ENCODE data around the gene OR8B2. TPM values are rescaled to one million over a fixed set of nuclear protein-coding genes. Genes with fewer than 3 reads are reported as not detected.
"Not testable (repeated sequence)": the region's sequence is repeated elsewhere in the genome, so short reads cannot be mapped to it uniquely, and the experiment has no call there.

The OR8B2 gene
- total and polyA plus RNA-seq, 12 donors, result not detected

DNA sequence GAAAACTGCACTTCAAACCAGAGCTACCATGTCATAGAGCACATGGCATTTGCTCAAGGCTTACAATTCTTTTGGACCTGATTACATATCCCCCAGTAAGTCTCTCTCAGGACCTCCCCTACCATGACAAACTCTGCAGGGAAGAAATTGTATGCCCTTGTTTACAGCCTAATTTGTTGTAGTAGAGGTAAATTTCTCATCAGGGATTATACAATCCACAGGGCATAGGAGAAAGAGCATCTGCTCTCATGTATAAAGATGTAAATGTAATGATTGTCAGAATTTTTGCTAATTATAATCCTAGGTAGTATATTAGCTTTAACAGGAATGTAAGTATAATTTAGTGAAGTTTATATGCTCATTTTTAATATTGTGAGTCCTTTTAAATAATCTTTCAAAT lies 14.6 kb upstream of the OR8B2 start, which contains the start of gene OR8B3:
TSS of gene OR8B3 (minus strand) at position 101 of the 400 bp plus-strand sequence. CDS start 1,673 bp downstream, outside the sequence.
- intact Hi-C loops (cut with DNase I), result no loop called here
- ATAC-seq (no peak), DNase-seq (no peak)
- H3K27ac ChIP-seq, result no peak within 1 kb of the TSS
- H3K4me3 ChIP-seq, result no peak within 1 kb of the TSS
- no peaks in the 10 kb centered on the region for H3K27me3 ChIP-seq
- no peaks in the 10 kb centered on the region for H3K36me3 ChIP-seq
- no peaks in the 10 kb centered on the region for H3K4me1 ChIP-seq
- TF ChIP-seq, protein P1, sequence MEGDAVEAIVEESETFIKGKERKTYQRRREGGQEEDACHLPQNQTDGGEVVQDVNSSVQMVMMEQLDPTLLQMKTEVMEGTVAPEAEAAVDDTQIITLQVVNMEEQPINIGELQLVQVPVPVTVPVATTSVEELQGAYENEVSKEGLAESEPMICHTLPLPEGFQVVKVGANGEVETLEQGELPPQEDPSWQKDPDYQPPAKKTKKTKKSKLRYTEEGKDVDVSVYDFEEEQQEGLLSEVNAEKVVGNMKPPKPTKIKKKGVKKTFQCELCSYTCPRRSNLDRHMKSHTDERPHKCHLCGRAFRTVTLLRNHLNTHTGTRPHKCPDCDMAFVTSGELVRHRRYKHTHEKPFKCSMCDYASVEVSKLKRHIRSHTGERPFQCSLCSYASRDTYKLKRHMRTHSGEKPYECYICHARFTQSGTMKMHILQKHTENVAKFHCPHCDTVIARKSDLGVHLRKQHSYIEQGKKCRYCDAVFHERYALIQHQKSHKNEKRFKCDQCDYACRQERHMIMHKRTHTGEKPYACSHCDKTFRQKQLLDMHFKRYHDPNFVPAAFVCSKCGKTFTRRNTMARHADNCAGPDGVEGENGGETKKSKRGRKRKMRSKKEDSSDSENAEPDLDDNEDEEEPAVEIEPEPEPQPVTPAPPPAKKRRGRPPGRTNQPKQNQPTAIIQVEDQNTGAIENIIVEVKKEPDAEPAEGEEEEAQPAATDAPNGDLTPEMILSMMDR (IDR thresholded peaks at IDR 0.05), result no peak
- no peaks in the 10 kb centered on the region for H3K9me3 ChIP-seq

DNA sequence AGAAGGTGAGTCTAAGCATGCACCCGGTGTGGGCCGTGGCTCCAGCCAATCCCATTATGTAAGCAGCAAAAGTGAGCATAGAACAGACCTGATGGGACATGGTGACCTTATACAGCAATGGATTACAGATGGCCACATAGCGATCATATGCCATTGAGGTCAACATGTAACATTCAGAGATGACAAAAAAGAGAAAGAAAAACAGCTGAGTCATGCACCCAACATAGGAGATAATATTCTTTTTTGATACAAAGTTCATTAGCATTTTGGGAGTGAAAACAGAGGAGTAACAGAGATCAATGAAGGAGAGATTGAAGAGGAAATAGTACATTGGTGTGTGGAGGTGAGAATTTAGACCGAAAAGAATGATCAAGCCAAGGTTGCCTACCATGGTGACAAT lies 12.5 kb upstream of the OR8B2 start:
- 89% methylated on average over 2 of the region's 4 CpGs for WGBS, 2 donors
- ATAC-seq; H3K9me3 ChIP-seq; H3K36me3 ChIP-seq; DNase-seq; H3K4me3 ChIP-seq; H3K27me3 ChIP-seq; H3K4me1 ChIP-seq; intact Hi-C loops (cut with DNase I); H3K27ac ChIP-seq: not testable (repeated sequence)

DNA sequence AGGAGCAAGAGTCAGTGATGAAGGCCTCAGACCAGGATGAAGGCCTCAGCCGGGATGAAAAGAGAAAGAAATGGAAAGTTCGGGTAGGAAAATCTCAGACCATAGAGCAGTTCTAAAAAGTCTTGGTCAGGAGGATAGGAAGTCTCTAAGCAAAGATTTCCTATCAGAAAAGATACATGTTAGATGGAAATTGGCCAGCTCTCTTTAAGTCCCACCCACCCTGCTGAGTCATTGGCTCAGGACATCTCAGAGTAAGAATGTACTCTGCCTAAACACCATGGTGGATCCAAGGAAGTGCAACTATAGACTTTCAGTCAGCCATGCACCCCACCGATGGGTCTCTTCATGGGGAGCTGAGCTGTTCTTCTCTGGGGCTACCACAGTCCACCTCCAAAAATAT lies 10.1 kb upstream of the OR8B2 start:
- WGBS, 2 donors, result 60 to 88% methylated on average over 3 of the region's 3 CpGs
- H3K4me3 ChIP-seq, result no peak overlapping the region
- TF ChIP-seq, protein P1 (IDR thresholded peaks at IDR 0.05), result no peak
- intact Hi-C loops (cut with DNase I), result no loop called here
- no peaks in the 10 kb centered on the region for H3K9me3 ChIP-seq
- ATAC-seq (no peak), DNase-seq (no peak)
- H3K4me1 ChIP-seq, result no peaks in the 10 kb centered on the region
- no peaks in the 10 kb centered on the region for H3K36me3 ChIP-seq
- H3K27ac ChIP-seq, result no peak overlapping the region
- peaks cover 0 to 4% (median 0%) of the 10 kb centered on the region in 7 donors for H3K27me3 ChIP-seq

DNA sequence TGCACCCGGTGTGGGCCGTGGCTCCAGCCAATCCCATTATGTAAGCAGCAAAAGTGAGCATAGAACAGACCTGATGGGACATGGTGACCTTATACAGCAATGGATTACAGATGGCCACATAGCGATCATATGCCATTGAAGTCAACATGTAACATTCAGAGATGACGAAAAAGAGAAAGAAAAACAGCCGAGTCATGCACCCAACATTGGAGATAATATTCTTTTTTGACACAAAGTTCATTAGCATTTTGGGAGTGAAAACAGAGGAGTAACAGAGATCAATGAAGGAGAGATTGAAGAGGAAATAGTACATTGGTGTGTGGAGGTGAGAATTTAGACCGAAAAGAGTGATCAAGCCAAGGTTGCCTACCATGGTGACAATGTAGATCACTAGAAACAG lies 1.4 kb downstream of the OR8B2 start:
- H3K27me3 ChIP-seq; DNase-seq; H3K4me1 ChIP-seq; ATAC-seq; H3K4me3 ChIP-seq; intact Hi-C loops (cut with DNase I); H3K27ac ChIP-seq; H3K9me3 ChIP-seq; H3K36me3 ChIP-seq: not testable (repeated sequence)
- 82 to 87% methylated on average over 4 of the region's 6 CpGs for WGBS, 2 donors

DNA sequence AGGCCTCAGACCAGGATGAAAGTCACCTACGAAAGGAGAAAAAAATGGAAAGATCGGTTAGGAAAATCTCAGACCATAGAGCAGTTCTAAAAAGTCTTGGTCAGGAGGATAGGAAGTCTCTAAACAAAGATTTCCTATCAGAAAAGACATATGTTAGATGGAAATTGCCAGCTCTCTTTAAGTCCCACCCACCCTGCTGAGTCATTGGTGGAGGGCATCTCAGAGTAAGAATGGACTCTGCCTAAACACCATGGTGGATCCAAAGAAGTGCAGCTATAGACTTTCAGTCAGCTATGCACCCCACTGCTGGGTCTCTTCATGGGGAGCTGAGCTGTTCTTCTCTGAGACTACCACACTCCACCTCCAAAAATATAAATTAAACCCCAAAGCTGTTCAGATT lies 3.7 kb downstream of the OR8B2 start:
- H3K4me1 ChIP-seq, result no peaks in the 10 kb centered on the region
- H3K9me3 ChIP-seq, result no peaks in the 10 kb centered on the region
- TF ChIP-seq, protein P1 (IDR thresholded peaks at IDR 0.05), result no peak
- no peak overlapping the region for H3K27ac ChIP-seq
- no peaks in the 10 kb centered on the region for H3K36me3 ChIP-seq
- H3K27me3 ChIP-seq, result no peaks in the 10 kb centered on the region
- intact Hi-C loops (cut with DNase I), result no loop called here
- WGBS, 2 donors, result 89 to 90% methylated on average over 2 of the region's 2 CpGs
- no peak for ATAC-seq
- no peak for DNase-seq
- no peak overlapping the region for H3K4me3 ChIP-seq

Data from heart right ventricle (tissue), 16 donors.